ENCODE measurements around the gene CRISPLD2.

DNA sequence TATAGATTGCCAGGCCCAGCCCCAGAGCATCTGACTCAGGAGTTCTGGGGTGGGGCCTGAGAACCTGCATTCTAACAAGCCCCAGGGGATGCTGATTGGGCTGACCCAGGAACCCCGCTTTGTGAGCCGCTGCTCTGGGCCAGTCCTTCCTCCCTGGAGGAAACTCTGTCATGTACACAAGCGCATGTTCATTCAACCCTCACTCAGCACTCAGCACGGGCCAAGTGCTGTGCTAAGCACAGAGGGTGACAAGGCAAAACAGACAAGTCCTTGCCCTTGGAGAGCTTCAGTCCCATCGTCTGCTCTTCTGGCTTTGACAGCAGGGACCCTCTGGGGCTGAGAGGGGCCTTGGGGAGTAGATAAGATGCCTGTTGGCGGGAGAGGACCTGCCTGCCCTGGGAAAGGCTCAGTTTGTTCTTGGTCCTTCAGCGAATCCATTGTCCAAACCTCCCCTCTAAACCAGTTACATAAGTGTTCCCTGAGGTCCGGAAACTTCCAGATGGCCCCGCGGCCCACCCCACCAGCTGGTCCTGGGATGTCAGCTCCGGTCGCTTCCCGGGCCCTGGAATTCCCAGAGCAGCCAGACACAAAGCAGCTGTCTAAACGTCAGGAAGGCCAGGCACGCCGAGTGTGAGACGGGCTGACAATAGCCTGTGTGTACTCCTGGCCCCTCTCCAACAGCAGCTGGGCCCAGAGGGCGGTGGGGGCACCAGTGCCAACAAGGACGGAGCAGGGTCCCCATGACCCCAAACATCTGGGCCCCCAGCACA lies 102.8 kb downstream of the CRISPLD2 start:
- TF ChIP-seq, protein P1, sequence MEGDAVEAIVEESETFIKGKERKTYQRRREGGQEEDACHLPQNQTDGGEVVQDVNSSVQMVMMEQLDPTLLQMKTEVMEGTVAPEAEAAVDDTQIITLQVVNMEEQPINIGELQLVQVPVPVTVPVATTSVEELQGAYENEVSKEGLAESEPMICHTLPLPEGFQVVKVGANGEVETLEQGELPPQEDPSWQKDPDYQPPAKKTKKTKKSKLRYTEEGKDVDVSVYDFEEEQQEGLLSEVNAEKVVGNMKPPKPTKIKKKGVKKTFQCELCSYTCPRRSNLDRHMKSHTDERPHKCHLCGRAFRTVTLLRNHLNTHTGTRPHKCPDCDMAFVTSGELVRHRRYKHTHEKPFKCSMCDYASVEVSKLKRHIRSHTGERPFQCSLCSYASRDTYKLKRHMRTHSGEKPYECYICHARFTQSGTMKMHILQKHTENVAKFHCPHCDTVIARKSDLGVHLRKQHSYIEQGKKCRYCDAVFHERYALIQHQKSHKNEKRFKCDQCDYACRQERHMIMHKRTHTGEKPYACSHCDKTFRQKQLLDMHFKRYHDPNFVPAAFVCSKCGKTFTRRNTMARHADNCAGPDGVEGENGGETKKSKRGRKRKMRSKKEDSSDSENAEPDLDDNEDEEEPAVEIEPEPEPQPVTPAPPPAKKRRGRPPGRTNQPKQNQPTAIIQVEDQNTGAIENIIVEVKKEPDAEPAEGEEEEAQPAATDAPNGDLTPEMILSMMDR (IDR thresholded peaks at IDR 0.05; ENCODE audit: insufficient read depth, low read length): no peak
- TF ChIP-seq POLR2AphosphoS5 (IDR thresholded peaks at IDR 0.05; ENCODE audit: low read depth): no peak

Measured in HL-60 (cell line).